Smooth muscle cell (in vitro differentiated cells): ENCODE data around the gene TSSK6. TPM values are rescaled to one million over a fixed set of nuclear protein-coding genes. Genes with fewer than 3 reads are reported as not detected.
A peak's percentile ranks its signal among the peaks of the same experiment; 100 is the strongest.

Source experiments
- DNase-seq: peaks from one replicate; lab custom pipeline; 2025; ENCODE audit not compliant: unreplicated experiment; lab: John Stamatoyannopoulos, UW
- H2AFZ ChIP-seq: fragments of 200-600 bp; sonication (generic); 2 replicates; pipeline ENCODE4 v1.6.0; 2016; ENCODE audit warnings: antibody characterized with exemption, low read depth, mild to moderate bottlenecking
- H3F3A ChIP-seq: fragments of 200-600 bp; sonication (generic); 2 replicates; pipeline ENCODE4 v1.6.0; 2017; ENCODE audit warnings: antibody characterized with exemption, low read depth
- H3K27ac ChIP-seq: fragments of 200-600 bp; sonication (generic); 2 replicates; pipeline ENCODE4 v1.5.1; 2016; ENCODE audit warnings: low read depth, mild to moderate bottlenecking
- H3K27me3 ChIP-seq: fragments of 200-600 bp; sonication (generic); 2 replicates; pipeline ENCODE4 v1.6.1; 2016; ENCODE audit warnings: low read depth, mild to moderate bottlenecking
- H3K36me3 ChIP-seq: fragments of 200-600 bp; sonication (generic); 2 replicates; pipeline ENCODE4 v1.5.1; 2016; ENCODE audit warnings: low read depth
- H3K4me1 ChIP-seq: fragments of 200-600 bp; sonication (generic); 2 replicates; pipeline ENCODE4 v1.5.1; 2016; ENCODE audit warnings: low read depth
- H3K4me2 ChIP-seq: fragments of 200-600 bp; sonication (generic); 2 replicates; pipeline ENCODE4 v1.6.0; 2016; ENCODE audit warnings: mild to moderate bottlenecking
- H3K4me3 ChIP-seq: fragments of 200-600 bp; sonication (generic); 2 replicates; pipeline ENCODE4 v1.5.1; 2016; ENCODE audit warnings: mild to moderate bottlenecking
- H3K79me2 ChIP-seq: fragments of 200-600 bp; sonication (generic); 2 replicates; pipeline ENCODE4 v1.6.0; 2016; ENCODE audit warnings: low read depth, mild to moderate bottlenecking
- H3K9ac ChIP-seq: fragments of 200-600 bp; sonication (generic); 2 replicates; pipeline ENCODE4 v1.6.0; 2016; ENCODE audit warnings: low read depth
- H3K9me3 ChIP-seq: fragments of 200-600 bp; sonication (generic); replicated peaks from 2 replicates; pipeline ENCODE4 v1.5.1; 2016; ENCODE audit warnings: low read depth
- H4K20me1 ChIP-seq: fragments of 200-600 bp; sonication (generic); 2 replicates; pipeline ENCODE4 v1.6.0; 2016; ENCODE audit warnings: low read depth
- WGBS: methylation state at CpG from one replicate; pipeline ENCODE4 v1.1.7; 2016; ENCODE audit warnings: low lambda C conversion rate; 5-methylcytosine and 5-hydroxymethylcytosine counted together
- polyA plus RNA-seq: library from polyadenylated mRNA; unstranded; fragments of >200 nt; fragmentation: Nextera tagmentation; extraction: Ambion mirVana; gene quantifications from 2 replicates; pipeline ENCODE4 v1.2.1, GENCODE V29; 2016
- total RNA-seq: library from RNA; depleted of rRNA; stranded (reverse); fragments of >200 nt; gene quantifications from 2 replicates; pipeline ENCODE4 v1.2.3, GENCODE V29; 2014
- TF ChIP-seq, protein P1 (sequence below): fragments of 200-600 bp; sonication (generic); IDR thresholded peaks from 2 replicates; pipeline ENCODE4 v1.5.1; 2017; ENCODE audit warnings: borderline replicate concordance, mild to moderate bottlenecking, antibody characterized with exemption; ENCODE audit not compliant: insufficient read depth, poor library complexity, severe bottlenecking

Gene TSSK6
- total and polyA plus RNA-seq, 2 experiments from 2014 or later: 0.49 to 1.3 TPM

DNA sequence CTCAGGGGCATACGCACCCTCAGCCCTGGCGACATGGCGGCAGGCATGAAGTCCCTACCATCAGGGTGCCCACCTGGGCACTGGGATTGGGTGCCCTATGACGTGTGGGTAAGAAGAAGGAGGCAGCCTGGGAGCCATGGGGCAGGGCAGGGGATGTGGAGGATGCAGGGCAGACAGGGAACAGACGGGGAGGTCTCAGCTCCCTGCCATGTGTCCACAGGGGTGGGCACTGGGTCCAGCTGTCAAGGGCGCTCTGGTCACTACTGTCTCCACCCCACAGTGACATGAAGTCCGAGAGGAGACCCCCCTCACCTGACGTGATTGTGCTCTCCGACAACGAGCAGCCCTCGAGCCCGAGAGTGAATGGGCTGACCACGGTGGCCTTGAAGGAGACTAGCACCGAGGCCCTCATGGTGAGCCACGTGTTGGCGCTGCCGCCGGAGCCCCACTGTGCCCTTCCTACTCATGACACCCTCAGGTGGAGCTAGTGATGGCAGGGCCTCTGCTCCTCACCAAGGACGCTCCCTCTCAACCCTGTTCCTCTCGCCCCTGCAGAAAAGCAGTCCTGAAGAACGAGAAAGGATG is 23.2 kb downstream of the TSSK6 start:
- H2AFZ ChIP-seq: no peak overlapping the region
- peaks cover 39% of the 10 kb centered on the region for H3K79me2 ChIP-seq
- no peaks in the 10 kb centered on the region for H3K36me3 ChIP-seq
- H4K20me1 ChIP-seq: peaks cover 26% of the 10 kb centered on the region
- H3K4me2 ChIP-seq: no peak overlapping the region
- H3K4me3 ChIP-seq: no peak overlapping the region
- no peak for DNase-seq
- 94% methylated on average over 21 of the region's 21 CpGs for WGBS
- H3K27ac ChIP-seq: no peak overlapping the region
- no peak overlapping the region for H3K9ac ChIP-seq
- TF ChIP-seq, protein P1, sequence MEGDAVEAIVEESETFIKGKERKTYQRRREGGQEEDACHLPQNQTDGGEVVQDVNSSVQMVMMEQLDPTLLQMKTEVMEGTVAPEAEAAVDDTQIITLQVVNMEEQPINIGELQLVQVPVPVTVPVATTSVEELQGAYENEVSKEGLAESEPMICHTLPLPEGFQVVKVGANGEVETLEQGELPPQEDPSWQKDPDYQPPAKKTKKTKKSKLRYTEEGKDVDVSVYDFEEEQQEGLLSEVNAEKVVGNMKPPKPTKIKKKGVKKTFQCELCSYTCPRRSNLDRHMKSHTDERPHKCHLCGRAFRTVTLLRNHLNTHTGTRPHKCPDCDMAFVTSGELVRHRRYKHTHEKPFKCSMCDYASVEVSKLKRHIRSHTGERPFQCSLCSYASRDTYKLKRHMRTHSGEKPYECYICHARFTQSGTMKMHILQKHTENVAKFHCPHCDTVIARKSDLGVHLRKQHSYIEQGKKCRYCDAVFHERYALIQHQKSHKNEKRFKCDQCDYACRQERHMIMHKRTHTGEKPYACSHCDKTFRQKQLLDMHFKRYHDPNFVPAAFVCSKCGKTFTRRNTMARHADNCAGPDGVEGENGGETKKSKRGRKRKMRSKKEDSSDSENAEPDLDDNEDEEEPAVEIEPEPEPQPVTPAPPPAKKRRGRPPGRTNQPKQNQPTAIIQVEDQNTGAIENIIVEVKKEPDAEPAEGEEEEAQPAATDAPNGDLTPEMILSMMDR: no peak
- H3K27me3 ChIP-seq: no peaks in the 10 kb centered on the region
- H3K9me3 ChIP-seq: no peaks in the 10 kb centered on the region
- peaks cover 20% of the 10 kb centered on the region for H3K4me1 ChIP-seq
- H3F3A ChIP-seq: peaks cover 14% of the 10 kb centered on the region

DNA sequence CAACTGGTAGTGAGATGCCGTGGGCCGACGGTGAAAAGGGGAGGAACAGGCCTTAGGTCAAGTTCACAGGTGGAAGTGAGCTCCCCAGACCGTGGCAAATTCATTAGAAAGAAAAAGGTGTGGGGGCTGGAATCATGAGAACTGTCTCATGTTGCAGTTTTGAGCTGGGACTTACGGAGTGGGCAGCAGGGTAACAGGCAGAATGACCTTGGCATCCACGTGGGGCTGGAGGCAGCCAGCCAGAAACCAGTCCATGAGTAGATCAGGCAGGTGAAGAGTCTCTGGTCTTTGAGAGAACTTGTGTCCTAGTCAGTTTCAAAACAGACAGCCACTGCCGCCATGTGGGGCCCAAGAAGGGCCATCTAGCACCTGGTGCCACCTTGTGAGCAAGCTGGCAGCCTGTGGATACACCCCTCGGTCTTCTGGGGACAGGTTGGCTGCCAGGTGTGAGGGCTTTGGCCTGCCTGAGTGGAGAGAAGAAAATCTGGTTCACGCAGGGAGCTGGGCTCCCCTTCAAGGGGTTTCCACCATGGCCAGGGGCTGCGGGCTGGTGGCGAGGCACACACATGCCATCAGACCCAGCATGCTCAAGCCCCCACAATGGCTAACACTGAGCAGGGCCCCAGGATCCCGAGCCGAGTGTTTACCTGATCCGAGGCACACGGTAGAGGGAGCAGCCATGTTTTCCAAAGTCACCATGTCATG is 23.9 kb downstream of the TSSK6 start:
- no peak overlapping the region for H3K4me3 ChIP-seq
- no peak overlapping the region for H3K9ac ChIP-seq
- peaks cover 20% of the 10 kb centered on the region for H3K4me1 ChIP-seq
- H3K27ac ChIP-seq: no peak overlapping the region
- H3K36me3 ChIP-seq: no peaks in the 10 kb centered on the region
- peaks cover 26% of the 10 kb centered on the region for H4K20me1 ChIP-seq
- no peaks in the 10 kb centered on the region for H3K27me3 ChIP-seq
- H2AFZ ChIP-seq: no peak overlapping the region
- TF ChIP-seq, protein P1: no peak
- H3K4me2 ChIP-seq: no peak overlapping the region
- H3F3A ChIP-seq: peaks cover 14% of the 10 kb centered on the region
- H3K9me3 ChIP-seq: no peaks in the 10 kb centered on the region
- DNase-seq: no peak
- peaks cover 35% of the 10 kb centered on the region for H3K79me2 ChIP-seq
- WGBS: 95% methylated on average over 15 of the region's 15 CpGs

DNA sequence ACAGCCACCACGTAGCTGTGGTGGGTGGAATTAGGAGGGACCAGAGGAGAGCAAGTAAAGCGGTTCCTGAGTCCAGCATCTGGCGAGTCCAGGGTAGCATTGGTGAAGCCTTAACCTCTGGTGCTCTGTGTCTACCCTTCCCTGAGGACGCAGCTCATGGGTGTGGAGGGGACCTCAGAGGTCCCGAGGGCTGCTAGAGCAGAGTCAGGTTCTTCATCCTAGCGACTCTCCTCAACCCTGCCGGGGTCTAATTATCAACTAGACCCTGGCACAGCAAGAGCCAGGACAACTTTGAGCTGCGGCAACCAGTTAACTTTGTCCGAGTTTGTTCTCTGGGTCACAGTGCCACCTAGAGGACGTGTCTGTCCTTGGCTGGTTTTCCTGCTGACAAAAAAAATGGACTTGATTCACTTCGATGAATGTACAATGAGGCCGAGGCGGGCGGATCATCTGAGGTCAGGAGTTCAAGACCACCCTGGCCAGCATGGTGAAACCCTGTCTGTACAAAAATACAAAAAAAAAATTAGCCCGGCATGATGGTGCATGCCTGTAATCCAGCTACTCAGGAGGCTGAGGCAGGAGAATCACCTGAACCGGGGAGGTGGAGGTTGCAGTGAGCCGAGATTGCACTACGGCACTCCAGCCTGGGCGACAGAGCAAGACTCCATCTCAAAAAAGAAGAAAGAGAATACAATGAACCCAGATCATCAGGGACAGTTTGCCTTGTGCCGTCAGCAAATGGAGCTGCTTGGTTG is 25.0 kb downstream of the TSSK6 start:
- H3K9me3 ChIP-seq: no peaks in the 10 kb centered on the region
- H3K4me1 ChIP-seq: peaks cover 20% of the 10 kb centered on the region
- peaks cover 30% of the 10 kb centered on the region for H4K20me1 ChIP-seq
- H3K9ac ChIP-seq: no peak overlapping the region
- 48% methylated on average over 20 of the region's 20 CpGs for WGBS
- H3F3A ChIP-seq: peaks cover 19% of the 10 kb centered on the region
- no peak overlapping the region for H3K4me3 ChIP-seq
- peaks cover 31% of the 10 kb centered on the region for H3K79me2 ChIP-seq
- DNase-seq: peak; percentile 33
- H3K27me3 ChIP-seq: no peaks in the 10 kb centered on the region
- TF ChIP-seq, protein P1: peak; percentile 83
- no peak overlapping the region for H2AFZ ChIP-seq
- H3K4me2 ChIP-seq: no peak overlapping the region
- H3K36me3 ChIP-seq: no peaks in the 10 kb centered on the region
- peak overlapping the region; percentile 81 for H3K27ac ChIP-seq
